ENCODE results near the gene ADAM15.

The ADAM15 gene

GRCh38 chr1:155050560-155051341 is at the start of gene ADAM15:
Gene ADAM15, plus strand, starts transcription at chr1:155051316. Its CDS starts 71 bp downstream, at chr1:155051387.
- FAIRE-seq: no peak

- FAIRE-seq: no peak
Measured at GRCh38 chr1:155001425-155001674, 49.8 kb upstream of the ADAM15 start.

GRCh38 chr1:155001675-155002463 is 49.2 kb upstream of the ADAM15 start:
- peak; percentile 90 for FAIRE-seq

GRCh38 chr1:155002464-155003226 is 48.5 kb upstream of the ADAM15 start, which contains the start of gene ZBTB7B:
Gene ZBTB7B, plus strand, starts transcription at chr1:155002802. Its CDS starts 11,859 bp downstream, at chr1:155014661.
- no peak for FAIRE-seq

- no peak for FAIRE-seq
Measured at GRCh38 chr1:155003227-155003765, 47.8 kb upstream of the ADAM15 start.

GRCh38 chr1:155003766-155004351 is 47.3 kb upstream of the ADAM15 start:
- FAIRE-seq: no peak

GRCh38 chr1:155004352-155005075 is 46.6 kb upstream of the ADAM15 start:
- FAIRE-seq: no peak

- FAIRE-seq: no peak
Measured at GRCh38 chr1:155005076-155006011, 45.8 kb upstream of the ADAM15 start.

GRCh38 chr1:155006601-155007101 is 44.5 kb upstream of the ADAM15 start:
- FAIRE-seq: no peak

GRCh38 chr1:155007251-155007828 is 43.8 kb upstream of the ADAM15 start:
- no peak for FAIRE-seq

- no peak for FAIRE-seq
Measured at GRCh38 chr1:155008015-155008941, 42.8 kb upstream of the ADAM15 start.

- FAIRE-seq: no peak
Measured at GRCh38 chr1:155009221-155009711, 41.9 kb upstream of the ADAM15 start.

GRCh38 chr1:155009742-155010141 is 41.4 kb upstream of the ADAM15 start:
- FAIRE-seq: no peak

GRCh38 chr1:155010211-155010918 is 40.8 kb upstream of the ADAM15 start:
- FAIRE-seq: no peak

- FAIRE-seq: no peak
Measured at GRCh38 chr1:155011004-155011416, 40.1 kb upstream of the ADAM15 start.

- FAIRE-seq: no peak
Measured at GRCh38 chr1:155011437-155012025, 39.6 kb upstream of the ADAM15 start.

- no peak for FAIRE-seq
Measured at GRCh38 chr1:155012026-155012546, 39.0 kb upstream of the ADAM15 start.

Data from A204.1 (cell line).